ENCODE results near the gene GSAP. TPM values are rescaled to one million over a fixed set of nuclear protein-coding genes. Genes with fewer than 3 reads are reported as not detected.

The GSAP gene
- total RNA-seq, 2 experiments from 2014 or later = 0.55 TPM; not detected in 1

GRCh38 chr7:77458786-77459185 lies 42.6 kb upstream of the GSAP start:
- Histone ChIP-seq H3K9me2 (ENCODE audit: insufficient read depth, low read length) (no peaks in the 10 kb centered on the region), H4K20me1 (ENCODE audit: insufficient read depth, low read length) (no peaks in the 10 kb centered on the region), H2AFZ (ENCODE audit: low read length) (no peak overlapping the region), H3K4me1 (ENCODE audit: insufficient read depth, low read length, poor library complexity, severe bottlenecking) (no peaks in the 10 kb centered on the region), H3K79me2 (ENCODE audit: insufficient read depth, low read depth, low read length) (no peaks in the 10 kb centered on the region), H3K36me3 (ENCODE audit: insufficient read depth, low read length) (no peaks in the 10 kb centered on the region), H3K4me3 (ENCODE audit: low read depth, low read length, poor library complexity, severe bottlenecking) (no peak overlapping the region), H3K27ac (ENCODE audit: low read depth, low read length, poor library complexity, severe bottlenecking) (no peak overlapping the region), H3K4me2 (ENCODE audit: low read length) (no peak overlapping the region), H3K9me3 (ENCODE audit: low read length) (no peaks in the 10 kb centered on the region)
- ChIA-PET CTCF (ENCODE audit: unreplicated experiment) (no interaction called here), POLR2A (no interaction called here)
- no peak for DNase-seq (ENCODE audit: low spot score)
- no peak for TF ChIP-seq CTCF (conservative IDR thresholded peaks at IDR 0.05; ENCODE audit: low read length)
- TF ChIP-seq EZH2phosphoT487 (IDR thresholded peaks at IDR 0.05; ENCODE audit: borderline replicate concordance, low read depth, low read length) = no peak
- intact Hi-C loops (cut with micrococcal nuclease; ENCODE audit: unreplicated experiment) = no loop called here
- BruUV-seq (replicated peaks) = no TSS peak

- ChIA-PET POLR2A (no interaction called here), CTCF (ENCODE audit: unreplicated experiment) (no interaction called here)
- Histone ChIP-seq H3K79me2 (ENCODE audit: insufficient read depth, low read depth, low read length) (no peaks in the 10 kb centered on the region), H3K4me2 (ENCODE audit: low read length) (no peak overlapping the region), H3K4me3 (ENCODE audit: low read depth, low read length, poor library complexity, severe bottlenecking) (no peak overlapping the region), H3K36me3 (ENCODE audit: insufficient read depth, low read length) (no peaks in the 10 kb centered on the region), H3K9me2 (ENCODE audit: insufficient read depth, low read length) (no peaks in the 10 kb centered on the region), H3K4me1 (ENCODE audit: insufficient read depth, low read length, poor library complexity, severe bottlenecking) (no peaks in the 10 kb centered on the region), H3K27ac (ENCODE audit: low read depth, low read length, poor library complexity, severe bottlenecking) (no peak overlapping the region), H3K9me3 (ENCODE audit: low read length) (no peaks in the 10 kb centered on the region), H2AFZ (ENCODE audit: low read length) (no peak overlapping the region), H4K20me1 (ENCODE audit: insufficient read depth, low read length) (no peaks in the 10 kb centered on the region)
- intact Hi-C loops (cut with micrococcal nuclease; ENCODE audit: unreplicated experiment) = no loop called here
- DNase-seq (ENCODE audit: low spot score) = no peak
- no peak for TF ChIP-seq EZH2phosphoT487 (IDR thresholded peaks at IDR 0.05; ENCODE audit: borderline replicate concordance, low read depth, low read length)
- TF ChIP-seq CTCF (conservative IDR thresholded peaks at IDR 0.05; ENCODE audit: low read length) = no peak
- BruUV-seq (replicated peaks) = no TSS peak
These were observed 41.6 kb upstream of the GSAP start for GRCh38 chr7:77457779-77458178.

- no peak overlapping the region for H3K4me3 ChIP-seq (ENCODE audit: low read depth, low read length, poor library complexity, severe bottlenecking)
- ChIA-PET CTCF (ENCODE audit: unreplicated experiment) (no interaction called here), POLR2A (no interaction called here)
- H3K4me2 ChIP-seq (ENCODE audit: low read length) = no peak overlapping the region
- H3K79me2 ChIP-seq (ENCODE audit: insufficient read depth, low read depth, low read length) = no peaks in the 10 kb centered on the region
- H3K9me2 ChIP-seq (ENCODE audit: insufficient read depth, low read length) = no peaks in the 10 kb centered on the region
- intact Hi-C loops (cut with micrococcal nuclease; ENCODE audit: unreplicated experiment) = no loop called here
- H3K27ac ChIP-seq (ENCODE audit: low read depth, low read length, poor library complexity, severe bottlenecking) = no peak overlapping the region
- no TSS peak for BruUV-seq (replicated peaks)
- no peaks in the 10 kb centered on the region for H3K36me3 ChIP-seq (ENCODE audit: insufficient read depth, low read length)
- H4K20me1 ChIP-seq (ENCODE audit: insufficient read depth, low read length) = no peaks in the 10 kb centered on the region
- no peak for DNase-seq (ENCODE audit: low spot score)
- no peaks in the 10 kb centered on the region for H3K4me1 ChIP-seq (ENCODE audit: insufficient read depth, low read length, poor library complexity, severe bottlenecking)
- H3K9me3 ChIP-seq (ENCODE audit: low read length) = no peaks in the 10 kb centered on the region
- no peak overlapping the region for H2AFZ ChIP-seq (ENCODE audit: low read length)
- TF ChIP-seq EZH2phosphoT487 (IDR thresholded peaks at IDR 0.05; ENCODE audit: borderline replicate concordance, low read depth, low read length) (no peak), CTCF (conservative IDR thresholded peaks at IDR 0.05; ENCODE audit: low read length) (no peak)
These were observed 40.5 kb upstream of the GSAP start for GRCh38 chr7:77456696-77457095.

Measured in OCI-LY7 (cell line).